Measurements from ENCODE around the gene FAM3C. TPM values are rescaled to one million over a fixed set of nuclear protein-coding genes. Genes with fewer than 3 reads are reported as not detected.

Gene FAM3C
- total and polyA plus RNA-seq, 2 experiments from 2014 or later = 33.9 to 60.3 TPM

DNA sequence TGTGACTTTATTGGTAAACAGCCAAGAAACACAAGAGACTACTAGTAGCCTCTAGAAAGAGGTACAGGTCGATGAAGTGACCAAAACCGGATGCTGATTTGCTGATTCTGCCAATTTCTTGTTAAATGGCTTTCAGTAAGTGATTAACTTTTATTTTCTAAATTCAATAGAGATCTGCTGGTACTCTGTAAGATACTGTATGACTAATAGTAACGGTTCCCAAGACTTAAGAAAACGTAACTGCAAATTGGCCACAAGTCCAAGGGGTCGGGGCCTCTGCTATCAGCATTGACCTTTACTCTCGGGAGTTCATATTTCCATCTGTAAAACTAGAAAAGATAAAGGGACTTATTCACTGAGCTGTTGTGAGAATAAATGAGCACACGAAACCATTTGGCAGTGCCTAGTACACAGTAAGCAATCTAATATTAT is 1.4 kb downstream of the FAM3C start (continued):
- TF ChIP-seq, protein P1, sequence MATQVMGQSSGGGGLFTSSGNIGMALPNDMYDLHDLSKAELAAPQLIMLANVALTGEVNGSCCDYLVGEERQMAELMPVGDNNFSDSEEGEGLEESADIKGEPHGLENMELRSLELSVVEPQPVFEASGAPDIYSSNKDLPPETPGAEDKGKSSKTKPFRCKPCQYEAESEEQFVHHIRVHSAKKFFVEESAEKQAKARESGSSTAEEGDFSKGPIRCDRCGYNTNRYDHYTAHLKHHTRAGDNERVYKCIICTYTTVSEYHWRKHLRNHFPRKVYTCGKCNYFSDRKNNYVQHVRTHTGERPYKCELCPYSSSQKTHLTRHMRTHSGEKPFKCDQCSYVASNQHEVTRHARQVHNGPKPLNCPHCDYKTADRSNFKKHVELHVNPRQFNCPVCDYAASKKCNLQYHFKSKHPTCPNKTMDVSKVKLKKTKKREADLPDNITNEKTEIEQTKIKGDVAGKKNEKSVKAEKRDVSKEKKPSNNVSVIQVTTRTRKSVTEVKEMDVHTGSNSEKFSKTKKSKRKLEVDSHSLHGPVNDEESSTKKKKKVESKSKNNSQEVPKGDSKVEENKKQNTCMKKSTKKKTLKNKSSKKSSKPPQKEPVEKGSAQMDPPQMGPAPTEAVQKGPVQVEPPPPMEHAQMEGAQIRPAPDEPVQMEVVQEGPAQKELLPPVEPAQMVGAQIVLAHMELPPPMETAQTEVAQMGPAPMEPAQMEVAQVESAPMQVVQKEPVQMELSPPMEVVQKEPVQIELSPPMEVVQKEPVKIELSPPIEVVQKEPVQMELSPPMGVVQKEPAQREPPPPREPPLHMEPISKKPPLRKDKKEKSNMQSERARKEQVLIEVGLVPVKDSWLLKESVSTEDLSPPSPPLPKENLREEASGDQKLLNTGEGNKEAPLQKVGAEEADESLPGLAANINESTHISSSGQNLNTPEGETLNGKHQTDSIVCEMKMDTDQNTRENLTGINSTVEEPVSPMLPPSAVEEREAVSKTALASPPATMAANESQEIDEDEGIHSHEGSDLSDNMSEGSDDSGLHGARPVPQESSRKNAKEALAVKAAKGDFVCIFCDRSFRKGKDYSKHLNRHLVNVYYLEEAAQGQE (IDR thresholded peaks at IDR 0.05; ENCODE audit: unreplicated experiment) = no peak
- TF ChIP-seq ZNF331 (CRISPR knock-in tag; IDR thresholded peaks at IDR 0.05; ENCODE audit: low read depth) = no peak
- no peak for TF ChIP-seq CREB1 (CRISPR knock-in tag; IDR thresholded peaks at IDR 0.05; ENCODE audit: low read depth)
- TF ChIP-seq, protein P2, sequence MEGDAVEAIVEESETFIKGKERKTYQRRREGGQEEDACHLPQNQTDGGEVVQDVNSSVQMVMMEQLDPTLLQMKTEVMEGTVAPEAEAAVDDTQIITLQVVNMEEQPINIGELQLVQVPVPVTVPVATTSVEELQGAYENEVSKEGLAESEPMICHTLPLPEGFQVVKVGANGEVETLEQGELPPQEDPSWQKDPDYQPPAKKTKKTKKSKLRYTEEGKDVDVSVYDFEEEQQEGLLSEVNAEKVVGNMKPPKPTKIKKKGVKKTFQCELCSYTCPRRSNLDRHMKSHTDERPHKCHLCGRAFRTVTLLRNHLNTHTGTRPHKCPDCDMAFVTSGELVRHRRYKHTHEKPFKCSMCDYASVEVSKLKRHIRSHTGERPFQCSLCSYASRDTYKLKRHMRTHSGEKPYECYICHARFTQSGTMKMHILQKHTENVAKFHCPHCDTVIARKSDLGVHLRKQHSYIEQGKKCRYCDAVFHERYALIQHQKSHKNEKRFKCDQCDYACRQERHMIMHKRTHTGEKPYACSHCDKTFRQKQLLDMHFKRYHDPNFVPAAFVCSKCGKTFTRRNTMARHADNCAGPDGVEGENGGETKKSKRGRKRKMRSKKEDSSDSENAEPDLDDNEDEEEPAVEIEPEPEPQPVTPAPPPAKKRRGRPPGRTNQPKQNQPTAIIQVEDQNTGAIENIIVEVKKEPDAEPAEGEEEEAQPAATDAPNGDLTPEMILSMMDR (conservative IDR thresholded peaks at IDR 0.05; ENCODE audit: low read depth in 2 of 2) = no peak
- no peak for TF ChIP-seq STAT1 (IDR thresholded peaks at IDR 0.05; ENCODE audit: unreplicated experiment)
- no peak for TF ChIP-seq NANOG (IDR thresholded peaks at IDR 0.05; ENCODE audit: borderline replicate concordance)
- TF ChIP-seq JUNB (IDR thresholded peaks at IDR 0.05; ENCODE audit: unreplicated experiment) = no peak
- no peak for TF ChIP-seq POLR2AphosphoS5 (IDR thresholded peaks at IDR 0.05; ENCODE audit: low read depth)

DNA sequence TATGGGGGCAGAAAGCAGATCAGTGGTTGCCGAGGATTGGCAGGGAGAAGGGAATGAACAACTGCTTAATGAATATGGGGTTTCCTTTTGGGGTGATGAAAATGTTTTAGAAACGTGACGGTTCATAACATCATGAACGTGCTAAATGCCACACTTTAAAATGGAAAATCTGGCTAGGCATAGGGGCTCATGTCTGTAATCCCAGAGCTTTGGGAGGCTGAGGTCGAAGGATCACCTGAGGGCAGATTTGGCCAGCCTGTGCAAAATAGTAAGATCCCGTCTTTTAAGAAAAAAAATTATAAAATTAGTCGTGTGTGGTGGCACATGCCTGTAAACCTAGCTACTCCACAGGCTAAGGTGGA is 3.1 kb downstream of the FAM3C start:
- Histone ChIP-seq H3K4me2 (no peak overlapping the region), H3K27ac (ENCODE audit: low read depth) (no peak overlapping the region), H3K9me2 (ENCODE audit: insufficient read depth) (no peaks in the 10 kb centered on the region), H3K36me3 (ENCODE audit: insufficient read depth) (0 out of 2 replicates have a peak, but pooled peaks cover 3% of the 10 kb centered on the region), H3K4me1 (ENCODE audit: insufficient read depth) (peaks cover 23% of the 10 kb centered on the region), H3K27me3 (ENCODE audit: insufficient read depth) (no peaks in the 10 kb centered on the region), H2AFZ (no peak overlapping the region), H4K20me1 (replicated peaks; ENCODE audit: insufficient read depth) (0 out of 2 replicates have a peak, but pooled peaks cover 3% of the 10 kb centered on the region), H3F3A (replicated peaks; ENCODE audit: low read depth) (no peaks in the 10 kb centered on the region), H3K4me3 (no peak overlapping the region), H3K79me2 (replicated peaks; ENCODE audit: insufficient read depth) (peaks cover 74% of the 10 kb centered on the region)
- peaks cover 20% of the 10 kb centered on the region for H3K36me3 Mint-ChIP-seq (ENCODE audit: low read depth)
- no peaks in the 10 kb centered on the region for H3K9me3 Mint-ChIP-seq
- TF ChIP-seq STAT1 (IDR thresholded peaks at IDR 0.05; ENCODE audit: unreplicated experiment) (no peak), EZH2phosphoT487 (IDR thresholded peaks at IDR 0.05; ENCODE audit: unreplicated experiment) (no peak)
- peaks cover 2% of the 10 kb centered on the region for H3K27me3 Mint-ChIP-seq (ENCODE audit: insufficient read depth, low read depth, poor library complexity)
- ATAC-seq = no peak
- no peak for DNase-seq (ENCODE audit: low spot score)
- no peak overlapping the region for H3K4me3 Mint-ChIP-seq
- H3K27ac Mint-ChIP-seq = no peak overlapping the region
- peaks cover 44% of the 10 kb centered on the region; the same call in 2 of the 3 replicates for H3K4me1 Mint-ChIP-seq

All from GM23338 (cell line).